IMR-90 (cell line): ENCODE results near the gene IMPDH1.

Experiments
- BHLHE40 ChIP-seq: fragments of 150-350 bp; IDR thresholded peaks from 2 replicates; pipeline ENCODE4 v1.6.1; 2016; ENCODE audit warnings: mild to moderate bottlenecking, low read depth, low read length
- CEBPB ChIP-seq: IDR thresholded peaks from 2 replicates; pipeline ENCODE4 v1.6.1; 2012; ENCODE audit warnings: low read depth, low read length, improper control_type of control experiment
- CHD1 ChIP-seq: IDR thresholded peaks from 2 replicates; pipeline ENCODE4 v1.6.1; 2012; ENCODE audit warnings: low read depth, low read length, improper control_type of control experiment
- FOS ChIP-seq: fragments of 150-350 bp; IDR thresholded peaks from 2 replicates; pipeline ENCODE4 v1.6.1; 2016; ENCODE audit warnings: low read depth, low read length
- MAFK ChIP-seq: IDR thresholded peaks from 2 replicates; pipeline ENCODE4 v1.6.1; 2012; ENCODE audit warnings: low read depth, low read length, improper control_type of control experiment
- MAZ ChIP-seq: IDR thresholded peaks from 2 replicates; pipeline ENCODE4 v1.6.1; 2012; ENCODE audit warnings: low read depth, mild to moderate bottlenecking, low read length, improper control_type of control experiment, moderate library complexity, borderline replicate concordance
- MXI1 ChIP-seq: IDR thresholded peaks from 2 replicates; pipeline ENCODE4 v1.6.1; 2012; ENCODE audit warnings: low read depth, mild to moderate bottlenecking, low read length, moderate library complexity, borderline replicate concordance
- POLR2A ChIP-seq: IDR thresholded peaks from 2 replicates; pipeline ENCODE4 v1.6.1; 2012; ENCODE audit warnings: mild to moderate bottlenecking, low read depth, low read length
- RAD21 ChIP-seq: IDR thresholded peaks from 2 replicates; pipeline ENCODE4 v1.6.1; 2012; ENCODE audit warnings: low read length, improper control_type of control experiment
- RCOR1 ChIP-seq: IDR thresholded peaks from 2 replicates; pipeline ENCODE4 v1.6.1; 2012; ENCODE audit warnings: mild to moderate bottlenecking, low read length, improper control_type of control experiment; ENCODE audit not compliant: insufficient replicate concordance
- RFX5 ChIP-seq: IDR thresholded peaks from 2 replicates; pipeline ENCODE4 v1.8.0; 2012; ENCODE audit warnings: low read depth, mild to moderate bottlenecking, low read length, moderate library complexity
- TF ChIP-seq, protein P1 (sequence below): conservative IDR thresholded peaks from 2 replicates; pipeline ENCODE4 v1.5.1; 2012; ENCODE audit warnings: mild to moderate bottlenecking, low read depth, low read length, improper control_type of control experiment
- TF ChIP-seq, protein P2 (sequence below): fragments of 150-350 bp; IDR thresholded peaks from 2 replicates; pipeline ENCODE4 v1.6.1; 2017; ENCODE audit warnings: mild to moderate bottlenecking, antibody characterized with exemption, low read length, low read depth

DNA sequence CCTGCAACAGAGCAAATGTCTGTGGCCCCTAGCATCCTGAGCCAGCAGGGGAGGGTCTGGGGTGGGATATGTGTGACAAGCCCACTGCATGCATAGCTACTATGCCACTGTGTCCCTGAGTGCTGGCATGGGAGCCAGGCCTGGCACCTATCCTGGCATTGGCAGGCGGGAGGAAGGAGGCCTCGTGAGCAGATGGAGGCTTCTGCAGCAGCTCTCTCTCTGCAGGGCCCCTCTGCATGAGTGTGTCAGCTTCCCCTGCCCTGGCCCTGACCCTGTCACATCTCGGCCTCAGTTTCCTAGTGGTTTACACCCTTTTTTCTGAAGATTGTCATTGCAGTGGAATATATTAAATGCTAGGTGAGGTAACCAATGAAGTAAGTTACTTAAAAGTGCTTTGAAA, 13.1 kb upstream of the IMPDH1 start:
- TF ChIP-seq POLR2A (no peak), MAZ (no peak), CEBPB (no peak), RAD21 (no peak), CHD1 (no peak), RFX5 (no peak), BHLHE40 (no peak), FOS (no peak), MAFK (no peak), MXI1 (no peak), RCOR1 (no peak)
- TF ChIP-seq, protein P1, sequence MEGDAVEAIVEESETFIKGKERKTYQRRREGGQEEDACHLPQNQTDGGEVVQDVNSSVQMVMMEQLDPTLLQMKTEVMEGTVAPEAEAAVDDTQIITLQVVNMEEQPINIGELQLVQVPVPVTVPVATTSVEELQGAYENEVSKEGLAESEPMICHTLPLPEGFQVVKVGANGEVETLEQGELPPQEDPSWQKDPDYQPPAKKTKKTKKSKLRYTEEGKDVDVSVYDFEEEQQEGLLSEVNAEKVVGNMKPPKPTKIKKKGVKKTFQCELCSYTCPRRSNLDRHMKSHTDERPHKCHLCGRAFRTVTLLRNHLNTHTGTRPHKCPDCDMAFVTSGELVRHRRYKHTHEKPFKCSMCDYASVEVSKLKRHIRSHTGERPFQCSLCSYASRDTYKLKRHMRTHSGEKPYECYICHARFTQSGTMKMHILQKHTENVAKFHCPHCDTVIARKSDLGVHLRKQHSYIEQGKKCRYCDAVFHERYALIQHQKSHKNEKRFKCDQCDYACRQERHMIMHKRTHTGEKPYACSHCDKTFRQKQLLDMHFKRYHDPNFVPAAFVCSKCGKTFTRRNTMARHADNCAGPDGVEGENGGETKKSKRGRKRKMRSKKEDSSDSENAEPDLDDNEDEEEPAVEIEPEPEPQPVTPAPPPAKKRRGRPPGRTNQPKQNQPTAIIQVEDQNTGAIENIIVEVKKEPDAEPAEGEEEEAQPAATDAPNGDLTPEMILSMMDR, result no peak
- TF ChIP-seq, protein P2, sequence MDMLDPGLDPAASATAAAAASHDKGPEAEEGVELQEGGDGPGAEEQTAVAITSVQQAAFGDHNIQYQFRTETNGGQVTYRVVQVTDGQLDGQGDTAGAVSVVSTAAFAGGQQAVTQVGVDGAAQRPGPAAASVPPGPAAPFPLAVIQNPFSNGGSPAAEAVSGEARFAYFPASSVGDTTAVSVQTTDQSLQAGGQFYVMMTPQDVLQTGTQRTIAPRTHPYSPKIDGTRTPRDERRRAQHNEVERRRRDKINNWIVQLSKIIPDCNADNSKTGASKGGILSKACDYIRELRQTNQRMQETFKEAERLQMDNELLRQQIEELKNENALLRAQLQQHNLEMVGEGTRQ, result no peak
